GM19438 (cell line): Measurements from ENCODE around the gene FAM13C.
"Not testable (repeated sequence)": the region's sequence is repeated elsewhere in the genome, so short reads cannot be mapped to it uniquely, and the experiment has no call there.

Experiments used
- ATAC-seq: cut with Tn5 transposase; IDR thresholded peaks from one replicate; pipeline ENCODE4 v1.9.1; 2021; ENCODE audit warnings: low read depth; ENCODE audit not compliant: unreplicated experiment

FAM13C gene

DNA sequence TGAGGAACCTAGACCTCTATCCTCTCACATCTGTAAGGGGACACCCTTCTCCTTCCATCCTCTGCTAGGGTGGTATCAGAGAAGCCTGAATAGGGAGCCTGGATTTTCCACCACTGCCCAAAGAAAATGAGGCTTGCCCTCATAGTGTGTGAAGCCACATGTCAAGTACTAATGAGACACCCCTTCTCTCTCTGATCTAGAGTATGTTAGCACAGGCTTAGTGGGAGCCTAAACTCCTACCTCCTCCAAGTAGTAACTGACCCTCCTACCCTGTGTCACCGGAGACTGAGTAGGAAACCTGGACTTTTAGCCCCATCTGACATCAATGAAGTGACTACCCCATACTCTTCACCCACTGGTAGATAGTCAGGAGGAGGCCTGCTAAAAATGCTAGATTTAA, 120.3 kb downstream of the FAM13C start:
- ATAC-seq = no peak

- ATAC-seq = no peak
Measured at GRCh38 chr10:59240582-59241183, 121.7 kb downstream of the FAM13C start.

DNA sequence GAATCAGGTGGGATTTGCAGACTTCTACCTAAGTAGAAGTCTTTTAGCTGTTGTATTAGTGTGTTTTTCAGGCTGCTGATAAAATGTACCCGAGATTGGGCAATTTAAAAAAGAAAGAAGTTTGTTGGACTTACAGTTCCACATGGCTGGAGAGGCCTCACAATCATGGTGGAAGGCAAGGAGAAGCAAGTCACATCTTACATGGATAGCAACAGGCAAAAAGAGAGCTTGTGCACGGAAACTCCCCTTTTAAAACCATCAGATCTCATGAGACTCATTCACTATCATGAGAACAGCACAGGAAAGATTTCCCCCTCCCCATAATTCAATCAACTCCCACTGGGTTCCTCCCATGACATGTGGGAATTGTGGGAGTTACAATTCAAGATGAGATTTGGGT, 123.2 kb downstream of the FAM13C start:
- not testable (repeated sequence) for ATAC-seq

DNA sequence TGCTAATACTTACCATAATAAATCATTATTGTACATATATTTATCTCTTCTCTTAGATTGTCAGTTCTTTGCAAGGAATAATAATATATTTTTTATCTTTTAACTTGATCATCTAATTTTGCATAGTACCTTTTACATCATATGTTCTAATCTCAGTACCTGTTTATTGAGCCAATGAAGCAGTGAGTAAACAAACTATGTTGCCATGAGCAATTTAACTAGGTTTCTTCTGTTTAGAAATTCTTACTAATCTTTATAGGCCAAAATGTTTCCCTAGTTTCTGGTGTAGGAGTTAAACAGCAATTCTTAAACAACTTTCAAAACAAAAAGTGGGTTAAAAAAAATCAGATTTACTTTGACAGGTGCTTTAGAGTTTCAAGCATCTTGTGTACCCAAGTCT, 124.6 kb downstream of the FAM13C start:
- no peak for ATAC-seq

DNA sequence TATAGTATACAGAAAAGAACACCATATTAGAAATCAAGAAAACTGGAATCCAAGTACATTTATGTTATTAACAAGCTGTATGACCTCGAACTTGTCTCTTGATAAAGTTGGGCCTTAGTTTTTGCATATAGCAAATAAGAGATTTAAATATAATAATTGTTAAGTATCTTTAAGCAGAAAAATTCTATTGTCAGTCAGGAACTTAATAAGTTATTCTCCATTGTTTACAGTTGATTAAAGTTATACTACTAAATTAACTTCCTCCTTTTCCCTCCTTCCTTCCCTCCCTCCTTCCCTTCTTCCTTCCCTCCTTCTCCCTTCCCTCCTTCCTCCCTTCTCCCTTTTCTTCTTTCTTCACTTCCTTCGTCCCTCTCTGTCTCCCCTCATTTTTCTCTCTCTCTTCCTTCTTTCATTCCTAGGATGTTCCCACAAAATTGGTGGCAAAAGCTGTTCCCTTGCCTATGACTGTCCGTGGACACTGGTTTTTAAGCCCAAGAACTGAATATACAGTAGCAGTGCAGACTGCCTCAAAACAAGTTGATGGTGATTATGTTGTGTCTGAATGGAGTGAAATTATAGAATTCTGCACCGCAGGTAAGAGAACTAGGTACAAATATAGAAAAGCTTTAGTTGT, 126.2 kb downstream of the FAM13C start:
- ATAC-seq = no peak

DNA sequence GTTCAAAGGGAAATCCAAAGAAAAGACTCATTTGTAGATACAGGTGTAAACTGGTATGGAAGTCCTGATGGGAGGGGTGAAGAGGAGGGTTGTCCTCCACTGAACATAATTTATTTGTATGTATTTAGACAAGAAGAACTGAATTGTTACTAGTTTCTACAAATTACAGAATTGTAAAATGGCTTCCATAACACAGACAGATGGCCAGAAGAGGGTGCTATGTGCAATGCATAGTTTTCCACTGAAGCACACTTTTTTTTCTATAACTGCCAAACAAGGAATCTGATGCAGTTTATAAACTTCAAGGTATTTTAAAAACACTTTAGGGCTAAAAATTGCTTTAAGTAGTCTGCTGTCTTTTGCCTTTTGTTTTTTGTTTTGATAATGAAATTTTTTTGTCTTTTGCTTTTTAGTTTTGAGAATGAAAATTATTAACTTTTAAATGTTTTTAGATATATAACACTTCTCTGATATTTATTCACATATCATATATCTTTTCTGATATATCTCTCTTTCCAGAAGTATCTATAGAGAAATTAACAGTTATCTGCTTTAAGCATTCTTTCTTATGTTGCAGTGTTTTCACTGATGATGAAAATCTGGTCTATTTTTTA, 127.4 kb downstream of the FAM13C start:
- no peak for ATAC-seq

DNA sequence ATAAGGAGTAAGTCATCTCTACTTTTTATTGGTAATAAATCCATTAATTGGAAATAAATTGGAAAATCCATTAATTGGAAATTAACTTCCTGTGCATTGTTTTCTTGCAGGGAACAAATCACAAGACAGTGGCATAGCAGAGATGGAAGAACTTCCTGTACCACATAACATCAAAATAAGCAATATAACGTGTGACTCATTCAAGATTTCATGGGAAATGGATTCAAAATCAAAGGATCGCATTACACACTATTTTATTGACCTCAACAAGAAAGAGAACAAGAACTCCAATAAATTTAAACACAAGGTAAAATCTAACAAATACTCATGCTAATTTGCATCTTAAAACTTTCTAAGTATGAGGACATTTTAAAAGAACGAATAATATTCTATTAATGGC, 128.2 kb downstream of the FAM13C start:
- no peak for ATAC-seq

DNA sequence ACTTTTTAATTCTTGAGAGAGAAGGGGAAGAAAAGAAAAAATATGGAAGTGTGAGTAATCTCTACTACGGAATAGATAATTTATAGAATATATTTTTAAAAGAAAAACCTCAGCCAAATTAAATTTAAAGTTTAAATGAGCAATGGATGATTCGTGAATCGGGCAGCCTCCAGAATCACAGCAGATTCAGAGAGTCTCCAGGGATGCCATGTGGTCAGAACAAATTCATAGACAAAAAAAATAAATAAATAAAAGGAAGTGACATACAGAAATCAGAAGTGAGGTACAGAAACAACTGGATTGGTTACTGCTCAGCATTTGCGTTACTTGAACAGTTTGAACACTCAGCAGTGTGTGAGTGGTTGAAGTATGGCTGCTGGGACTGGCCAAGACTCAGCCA, 132.9 kb downstream of the FAM13C start:
- ATAC-seq = no peak

DNA sequence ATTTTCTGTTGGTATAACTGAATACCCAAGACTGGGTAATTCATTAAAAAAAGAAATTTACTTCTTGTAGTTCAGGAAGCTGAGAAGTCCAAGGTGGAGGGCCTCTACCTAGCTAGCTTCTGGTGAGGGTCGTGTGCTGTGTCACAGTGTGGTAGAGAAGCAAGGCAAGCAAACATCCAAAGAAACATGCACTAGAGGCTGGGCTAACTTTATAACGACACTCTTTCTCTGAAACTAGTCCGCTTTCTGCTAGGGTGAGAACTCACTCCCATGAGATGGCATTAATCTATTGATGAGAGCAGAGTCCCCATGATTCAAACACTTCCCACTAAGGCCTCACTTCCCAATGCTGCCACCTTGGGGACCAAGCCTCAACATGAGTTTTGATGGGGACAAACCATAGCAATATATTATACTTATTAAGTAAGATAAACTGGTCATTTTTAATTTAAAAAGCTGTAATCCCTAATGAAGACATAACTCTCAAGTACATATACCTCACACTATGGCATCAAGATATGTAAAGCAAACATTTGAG, 135.1 kb downstream of the FAM13C start:
- no peak for ATAC-seq

GRCh38 chr10:59225211-59225610, 137.1 kb downstream of the FAM13C start:
- no peak for ATAC-seq

GRCh38 chr10:59223597-59223996, 138.8 kb downstream of the FAM13C start:
- not testable (repeated sequence) for ATAC-seq

- no peak for ATAC-seq
Measured at GRCh38 chr10:59222788-59223187, 139.6 kb downstream of the FAM13C start.

GRCh38 chr10:59216178-59216869, 146.0 kb downstream of the FAM13C start:
- ATAC-seq = no peak

DNA sequence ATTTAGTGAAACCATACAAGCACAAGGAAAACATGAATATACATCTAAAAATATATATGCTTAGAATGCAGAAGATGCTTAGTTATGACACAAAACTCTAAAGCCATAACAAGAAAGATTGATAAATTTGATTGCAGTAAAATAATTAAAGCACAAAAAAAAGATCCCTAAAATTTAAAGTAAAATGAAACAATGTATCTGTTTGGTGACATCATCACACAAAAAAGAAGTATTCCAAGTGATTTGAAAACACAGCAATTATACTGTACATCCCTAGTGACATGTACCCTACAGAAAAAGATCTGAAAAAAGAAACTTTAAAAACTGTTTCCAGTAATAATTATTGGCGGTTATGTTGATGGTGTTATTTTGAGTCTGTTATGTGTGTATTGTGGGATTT, 148.2 kb downstream of the FAM13C start:
- no peak for ATAC-seq

GRCh38 chr10:59212301-59212798, 150.0 kb downstream of the FAM13C start:
- no peak for ATAC-seq

DNA sequence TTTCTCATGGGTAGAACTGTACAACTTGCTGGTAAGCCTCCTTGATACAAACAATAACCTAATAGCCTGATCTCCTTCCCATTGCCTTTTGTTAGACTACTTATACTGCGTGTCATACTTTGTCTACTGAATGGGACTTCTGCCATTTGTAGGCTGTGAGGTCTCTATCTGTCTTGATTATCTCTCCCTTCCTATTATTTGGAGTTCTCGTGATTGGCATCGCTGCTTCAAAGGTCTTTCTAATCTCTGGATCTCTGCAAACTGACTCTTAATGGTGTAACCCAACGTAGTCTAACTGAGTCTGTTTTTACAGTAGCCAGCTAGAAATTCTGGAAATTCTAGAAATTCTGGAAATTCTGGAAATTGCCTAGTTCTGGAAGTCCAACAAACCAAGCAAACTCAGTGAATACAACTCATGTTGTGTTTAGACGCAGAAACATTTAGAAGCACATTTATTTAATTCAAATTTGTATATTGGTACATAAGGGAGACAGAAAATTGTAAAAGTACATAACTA, 156.1 kb downstream of the FAM13C start:
- ATAC-seq = no peak
